Effector memory CD4-positive, alpha-beta T cell (primary cell): ENCODE data around the gene LANCL2.

Experiments used
- DNase-seq, 3 donors: peaks; one replicate each; pipeline ENCODE4 v3.0.0-alpha.2; 2020
- H3K27ac ChIP-seq: 2 replicates; pipeline ENCODE4 v1.7.0; 2013; ENCODE audit warnings: mild to moderate bottlenecking, low read length, moderate library complexity; ENCODE audit not compliant: insufficient read depth, poor library complexity, severe bottlenecking
- H3K27me3 ChIP-seq: replicated peaks from 2 replicates; pipeline ENCODE4 v1.7.0; 2013; ENCODE audit warnings: mild to moderate bottlenecking, low read length; ENCODE audit not compliant: insufficient read depth, control insufficient read depth, poor library complexity, severe bottlenecking
- H3K36me3 ChIP-seq: 2 replicates; pipeline ENCODE4 v1.7.0; 2013; ENCODE audit warnings: mild to moderate bottlenecking, low read length, moderate library complexity; ENCODE audit not compliant: control insufficient read depth, insufficient read depth
- H3K4me1 ChIP-seq: 2 replicates; pipeline ENCODE4 v1.7.0; 2013; ENCODE audit warnings: low read length, mild to moderate bottlenecking; ENCODE audit not compliant: control insufficient read depth, insufficient read depth, poor library complexity, severe bottlenecking
- H3K4me3 ChIP-seq: 2 replicates; pipeline ENCODE4 v1.7.0; 2013; ENCODE audit warnings: low read length, low read depth, mild to moderate bottlenecking; ENCODE audit not compliant: insufficient read depth, poor library complexity, severe bottlenecking
- H3K9me3 ChIP-seq: 2 replicates; pipeline ENCODE4 v1.7.0; 2013; ENCODE audit warnings: mild to moderate bottlenecking, low read length, moderate library complexity; ENCODE audit not compliant: control insufficient read depth

Gene LANCL2

GRCh38 chr7:55436457-55436856 lies 71.3 kb downstream of the LANCL2 start:
- H3K27ac ChIP-seq, result no peak overlapping the region
- H3K9me3 ChIP-seq, result no peaks in the 10 kb centered on the region
- no peak for DNase-seq
- no peak overlapping the region for H3K4me3 ChIP-seq
- no peaks in the 10 kb centered on the region for H3K27me3 ChIP-seq
- peaks cover 13% of the 10 kb centered on the region for H3K4me1 ChIP-seq
- no peaks in the 10 kb centered on the region for H3K36me3 ChIP-seq

GRCh38 chr7:55437375-55437774 lies 72.2 kb downstream of the LANCL2 start:
- H3K27ac ChIP-seq, result no peak overlapping the region
- H3K36me3 ChIP-seq, result no peaks in the 10 kb centered on the region
- DNase-seq, result no peak
- H3K9me3 ChIP-seq, result no peaks in the 10 kb centered on the region
- no peak overlapping the region for H3K4me3 ChIP-seq
- H3K4me1 ChIP-seq, result peaks cover 13% of the 10 kb centered on the region
- no peaks in the 10 kb centered on the region for H3K27me3 ChIP-seq

GRCh38 chr7:55438085-55438756 lies 73.1 kb downstream of the LANCL2 start:
- no peak for DNase-seq
- Histone ChIP-seq H3K4me3 (no peak overlapping the region), H3K27ac (no peak overlapping the region), H3K27me3 (no peaks in the 10 kb centered on the region), H3K36me3 (no peaks in the 10 kb centered on the region), H3K4me1 (peaks cover 13% of the 10 kb centered on the region), H3K9me3 (no peaks in the 10 kb centered on the region)

GRCh38 chr7:55438757-55439525 lies 73.8 kb downstream of the LANCL2 start:
- Histone ChIP-seq H3K36me3 (no peaks in the 10 kb centered on the region), H3K9me3 (no peaks in the 10 kb centered on the region), H3K27me3 (no peaks in the 10 kb centered on the region), H3K4me1 (peaks cover 13% of the 10 kb centered on the region), H3K4me3 (no peak overlapping the region), H3K27ac (no peak overlapping the region)
- DNase-seq, result no peak

DNA sequence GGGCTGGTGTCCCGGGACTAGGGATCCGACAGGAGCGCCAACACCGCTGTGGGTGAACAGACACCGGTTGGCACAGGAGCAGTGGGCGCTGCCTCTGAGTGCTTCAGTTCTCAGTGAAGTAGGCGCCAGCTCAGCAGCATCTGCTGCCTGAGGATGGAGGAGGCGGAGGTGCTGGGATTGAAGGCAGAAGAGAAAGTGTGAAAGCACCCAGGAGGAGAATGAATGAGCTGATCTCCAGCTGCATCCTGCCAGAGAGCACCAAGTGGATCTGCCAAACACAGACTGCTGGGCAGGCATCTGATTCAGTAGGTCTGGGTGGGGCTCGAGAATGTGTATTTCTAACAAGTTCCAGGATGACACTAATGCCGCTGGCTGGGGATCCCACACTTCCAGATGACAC lies 74.5 kb downstream of the LANCL2 start:
- Histone ChIP-seq H3K9me3 (no peaks in the 10 kb centered on the region), H3K27ac (no peak overlapping the region), H3K4me3 (no peak overlapping the region), H3K4me1 (peaks cover 13% of the 10 kb centered on the region), H3K36me3 (no peaks in the 10 kb centered on the region), H3K27me3 (no peaks in the 10 kb centered on the region)
- no peak for DNase-seq

GRCh38 chr7:55440040-55440690 lies 75.0 kb downstream of the LANCL2 start:
- H3K27ac ChIP-seq, result no peak overlapping the region
- H3K36me3 ChIP-seq, result no peaks in the 10 kb centered on the region
- H3K4me3 ChIP-seq, result no peak overlapping the region

GRCh38 chr7:55441002-55441401 lies 75.9 kb downstream of the LANCL2 start:
- Histone ChIP-seq H3K4me1 (peaks cover 9% of the 10 kb centered on the region), H3K9me3 (no peaks in the 10 kb centered on the region), H3K27ac (no peak overlapping the region), H3K27me3 (no peaks in the 10 kb centered on the region), H3K36me3 (no peaks in the 10 kb centered on the region), H3K4me3 (no peak overlapping the region)
- no peak for DNase-seq

More at GRCh38 chr7:55440040-55440690, 75.0 kb downstream of the LANCL2 start:
- Histone ChIP-seq H3K27me3 (no peaks in the 10 kb centered on the region), H3K4me1 (peaks cover 13% of the 10 kb centered on the region), H3K9me3 (no peaks in the 10 kb centered on the region)
- no peak for DNase-seq

- Histone ChIP-seq H3K4me1 (peaks cover 6% of the 10 kb centered on the region), H3K9me3 (no peaks in the 10 kb centered on the region), H3K36me3 (no peaks in the 10 kb centered on the region), H3K4me3 (no peak overlapping the region), H3K27me3 (no peaks in the 10 kb centered on the region), H3K27ac (no peak overlapping the region)
- no peak for DNase-seq
These were observed 76.8 kb downstream of the LANCL2 start for GRCh38 chr7:55441774-55442522.

DNA sequence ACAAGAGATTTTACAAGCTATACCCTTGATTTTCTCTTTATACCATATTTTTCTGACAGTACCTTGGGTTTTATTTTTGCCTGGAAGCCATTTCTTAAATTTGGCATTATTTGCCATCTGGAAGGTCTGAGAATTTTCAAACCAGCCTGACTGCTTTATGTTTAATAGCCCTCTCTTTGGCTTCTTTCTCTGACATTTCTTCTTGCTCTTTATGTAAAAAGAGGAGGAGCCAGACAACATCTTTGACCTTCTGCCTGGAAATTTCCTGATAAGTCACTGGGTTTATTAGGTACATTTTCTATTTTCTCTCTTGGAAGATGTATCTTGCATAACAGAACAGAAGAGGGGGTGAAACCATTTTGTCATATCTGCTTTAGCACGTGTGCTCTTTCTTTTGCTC lies 79.6 kb downstream of the LANCL2 start:
- H3K27me3 ChIP-seq, result no peaks in the 10 kb centered on the region
- no peak for DNase-seq
- H3K27ac ChIP-seq, result no peak overlapping the region
- H3K36me3 ChIP-seq, result no peaks in the 10 kb centered on the region
- H3K4me1 ChIP-seq, result peaks cover 1% of the 10 kb centered on the region
- H3K9me3 ChIP-seq, result no peaks in the 10 kb centered on the region
- no peak overlapping the region for H3K4me3 ChIP-seq
